ENCODE measurements around the gene MYLK4. TPM values are rescaled to one million over a fixed set of nuclear protein-coding genes. Genes with fewer than 3 reads are reported as not detected.

MYLK4 gene
- total and polyA plus RNA-seq, 4 donors, result 0.27 to 1.6 (median 1.0) TPM

DNA sequence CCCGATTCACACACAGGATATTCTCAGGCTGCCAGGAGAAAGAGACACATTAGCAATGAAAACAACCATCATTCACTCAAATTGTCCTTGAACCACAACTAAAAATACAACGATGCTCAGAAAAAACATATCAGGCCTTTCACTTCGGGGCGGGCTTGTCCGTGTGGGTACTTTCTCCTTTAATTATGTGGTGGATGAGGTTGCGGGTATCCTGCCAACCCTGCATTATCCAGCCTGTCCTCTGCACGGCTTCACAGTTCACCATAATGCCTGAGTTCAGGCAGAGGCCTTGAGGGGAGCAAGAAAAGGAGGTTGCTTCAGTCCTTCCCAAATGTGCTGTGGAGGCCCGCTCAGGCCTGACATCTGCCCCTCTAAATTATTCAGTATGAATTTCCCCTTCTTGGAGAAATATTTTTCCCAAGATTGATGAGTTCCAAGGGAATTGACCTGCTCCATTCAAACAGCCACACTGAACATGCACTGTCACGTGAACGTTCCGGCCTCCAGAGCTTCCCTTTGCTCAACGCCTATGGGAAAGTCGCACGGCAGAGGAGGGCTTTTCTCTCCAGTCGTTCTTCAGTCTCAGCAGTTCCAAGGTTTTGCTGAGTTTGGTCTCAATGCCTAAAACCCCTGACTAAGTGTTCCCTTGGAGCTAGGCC, 70.3 kb downstream of the MYLK4 start:
- H3K9ac ChIP-seq (ENCODE audit: insufficient read depth in 1 of 2, low read length in 2 of 2), result no peak overlapping the region
- H3K27ac ChIP-seq (ENCODE audit: low read depth in 1 of 2, low read length in 1 of 2), result no peak overlapping the region
- ATAC-seq (ENCODE audit: insufficient read depth, low FRiP score) (no peak), DNase-seq (no peak)
- peaks cover 0 to 5% (median 2%) of the 10 kb centered on the region in 4 donors for H3K36me3 ChIP-seq (ENCODE audit: control insufficient read depth in 4 of 4, insufficient read depth in 4 of 4, low read length in 4 of 4)
- 91 to 93% methylated on average over 15 of the region's 15 CpGs for WGBS, 2 donors
- H3K27me3 ChIP-seq (ENCODE audit: control insufficient read depth in 3 of 3, insufficient read depth in 3 of 3, low read length in 2 of 3), result no peaks in the 10 kb centered on the region
- TF ChIP-seq, protein P1, sequence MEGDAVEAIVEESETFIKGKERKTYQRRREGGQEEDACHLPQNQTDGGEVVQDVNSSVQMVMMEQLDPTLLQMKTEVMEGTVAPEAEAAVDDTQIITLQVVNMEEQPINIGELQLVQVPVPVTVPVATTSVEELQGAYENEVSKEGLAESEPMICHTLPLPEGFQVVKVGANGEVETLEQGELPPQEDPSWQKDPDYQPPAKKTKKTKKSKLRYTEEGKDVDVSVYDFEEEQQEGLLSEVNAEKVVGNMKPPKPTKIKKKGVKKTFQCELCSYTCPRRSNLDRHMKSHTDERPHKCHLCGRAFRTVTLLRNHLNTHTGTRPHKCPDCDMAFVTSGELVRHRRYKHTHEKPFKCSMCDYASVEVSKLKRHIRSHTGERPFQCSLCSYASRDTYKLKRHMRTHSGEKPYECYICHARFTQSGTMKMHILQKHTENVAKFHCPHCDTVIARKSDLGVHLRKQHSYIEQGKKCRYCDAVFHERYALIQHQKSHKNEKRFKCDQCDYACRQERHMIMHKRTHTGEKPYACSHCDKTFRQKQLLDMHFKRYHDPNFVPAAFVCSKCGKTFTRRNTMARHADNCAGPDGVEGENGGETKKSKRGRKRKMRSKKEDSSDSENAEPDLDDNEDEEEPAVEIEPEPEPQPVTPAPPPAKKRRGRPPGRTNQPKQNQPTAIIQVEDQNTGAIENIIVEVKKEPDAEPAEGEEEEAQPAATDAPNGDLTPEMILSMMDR (IDR thresholded peaks at IDR 0.05; ENCODE audit: control extremely low read depth, extremely low read depth), result no peak
- peaks cover 0 to 2% (median 0%) of the 10 kb centered on the region in 4 donors for H3K9me3 ChIP-seq (ENCODE audit: control insufficient read depth in 4 of 4, insufficient read depth in 3 of 4, low read length in 3 of 4)
- no peaks in the 10 kb centered on the region for H3K4me1 ChIP-seq (ENCODE audit: control insufficient read depth in 5 of 5, insufficient read depth in 5 of 5, low read length in 5 of 5)
- no peak overlapping the region for H3K4me3 ChIP-seq

DNA sequence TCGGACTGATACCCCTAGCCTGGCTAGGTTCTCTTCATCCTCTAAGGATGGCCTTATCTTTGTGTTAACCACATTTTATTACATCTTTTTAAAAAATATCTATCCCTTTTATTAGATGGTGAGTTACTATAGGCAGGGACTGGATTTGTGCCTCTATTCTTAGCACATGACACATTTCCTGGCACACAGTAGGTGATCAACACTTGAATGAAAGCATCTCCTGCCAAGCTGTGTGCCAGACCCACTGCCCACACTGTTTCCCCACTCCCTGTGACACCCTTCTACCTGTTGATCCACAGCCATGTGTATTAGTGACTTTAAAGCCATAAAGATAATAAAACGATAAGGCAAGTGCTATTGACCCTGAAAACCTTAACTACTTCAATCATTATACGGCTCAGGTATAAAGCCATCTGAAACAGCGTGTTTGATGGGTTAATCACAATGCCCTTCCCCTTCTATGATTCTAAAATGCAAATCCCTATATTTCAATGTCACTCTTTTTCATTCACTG, 73.6 kb downstream of the MYLK4 start:
- DNase-seq, result no peak
- Histone ChIP-seq H3K36me3 (ENCODE audit: control insufficient read depth in 4 of 4, insufficient read depth in 4 of 4, low read length in 4 of 4) (peaks cover 0 to 5% (median under 1%) of the 10 kb centered on the region in 4 donors), H3K4me3 (no peak overlapping the region), H3K27me3 (ENCODE audit: control insufficient read depth in 3 of 3, insufficient read depth in 3 of 3, low read length in 2 of 3) (no peaks in the 10 kb centered on the region), H3K27ac (ENCODE audit: low read depth in 1 of 2, low read length in 1 of 2) (no peak overlapping the region), H3K9me3 (ENCODE audit: control insufficient read depth in 4 of 4, insufficient read depth in 3 of 4, low read length in 3 of 4) (no peaks in the 10 kb centered on the region), H3K9ac (ENCODE audit: insufficient read depth in 1 of 2, low read length in 2 of 2) (no peak overlapping the region), H3K4me1 (ENCODE audit: control insufficient read depth in 5 of 5, insufficient read depth in 5 of 5, low read length in 5 of 5) (no peaks in the 10 kb centered on the region)
- TF ChIP-seq, protein P1 (IDR thresholded peaks at IDR 0.05; ENCODE audit: control extremely low read depth, extremely low read depth), result no peak
- 93 to 96% methylated on average over 4 of the region's 4 CpGs for WGBS, 2 donors
- no peak for ATAC-seq (ENCODE audit: insufficient read depth, low FRiP score)

DNA sequence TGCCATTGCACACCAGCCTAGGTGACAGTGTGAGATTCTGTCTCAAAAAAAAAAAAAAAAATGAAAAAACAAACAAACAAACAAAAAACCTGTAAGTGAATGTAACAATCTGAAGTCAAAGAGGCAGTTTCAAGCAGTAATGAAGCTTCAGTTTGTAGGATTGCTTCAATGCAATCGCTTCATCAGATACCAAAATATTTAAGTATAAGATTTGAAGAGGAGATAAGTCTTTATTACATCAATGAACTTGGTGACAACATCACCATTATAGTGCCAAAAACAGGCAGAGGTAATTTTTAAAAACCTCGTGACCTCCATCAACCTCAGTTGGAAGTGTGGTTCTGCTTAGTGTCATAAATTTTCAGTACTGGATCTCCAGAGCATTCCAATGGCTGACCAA, 74.7 kb downstream of the MYLK4 start:
- no peak for ATAC-seq (ENCODE audit: insufficient read depth, low FRiP score)
- H3K4me3 ChIP-seq, result no peak overlapping the region

More for the DNA sequence above, 74.7 kb downstream of the MYLK4 start:
- Histone ChIP-seq H3K27ac (ENCODE audit: low read depth in 1 of 2, low read length in 1 of 2) (no peak overlapping the region), H3K27me3 (ENCODE audit: control insufficient read depth in 3 of 3, insufficient read depth in 3 of 3, low read length in 2 of 3) (no peaks in the 10 kb centered on the region), H3K9me3 (ENCODE audit: control insufficient read depth in 4 of 4, insufficient read depth in 3 of 4, low read length in 3 of 4) (peaks cover 0 to 1% (median 0%) of the 10 kb centered on the region in 4 donors), H3K36me3 (ENCODE audit: control insufficient read depth in 4 of 4, insufficient read depth in 4 of 4, low read length in 4 of 4) (peaks cover 0 to 5% (median under 1%) of the 10 kb centered on the region in 4 donors), H3K4me1 (ENCODE audit: control insufficient read depth in 5 of 5, insufficient read depth in 5 of 5, low read length in 5 of 5) (no peaks in the 10 kb centered on the region), H3K9ac (ENCODE audit: insufficient read depth in 1 of 2, low read length in 2 of 2) (no peak overlapping the region)
- no peak for DNase-seq
- WGBS, 2 donors, result 90 to 97% methylated on average over 2 of the region's 2 CpGs
- TF ChIP-seq, protein P1 (IDR thresholded peaks at IDR 0.05; ENCODE audit: control extremely low read depth, extremely low read depth), result no peak

Measured in lung (tissue), 12 donors.